Activated naive CD8-positive, alpha-beta T cell treated with anti-CD3 and anti-CD28 coated beads for 36 hours (primary cell): Measurements from ENCODE around the gene PEX7. TPM values are rescaled to one million over a fixed set of nuclear protein-coding genes. Genes with fewer than 3 reads are reported as not detected.
"Not testable (repeated sequence)": the region's sequence is repeated elsewhere in the genome, so short reads cannot be mapped to it uniquely, and the experiment has no call there.

ENCODE experiments used
- DNase-seq: peaks from one replicate; pipeline ENCODE4 v3.0.0; 2021
- H3K27ac Mint-ChIP-seq: one replicate; pipeline ENCODE4 v1.8.0; 2022; ENCODE audit warnings: mild to moderate bottlenecking, moderate library complexity, mixed read lengths
- H3K27me3 Mint-ChIP-seq: one replicate; pipeline ENCODE4 v1.8.0; 2022; ENCODE audit warnings: mild to moderate bottlenecking, mixed read lengths
- H3K36me3 Mint-ChIP-seq: one replicate; pipeline ENCODE4 v1.8.0; 2021; ENCODE audit warnings: mild to moderate bottlenecking, mixed read lengths
- H3K4me1 Mint-ChIP-seq: one replicate; pipeline ENCODE4 v1.8.0; 2021; ENCODE audit warnings: mixed read lengths
- H3K4me3 Mint-ChIP-seq: one replicate; pipeline ENCODE4 v1.8.0; 2022; ENCODE audit warnings: mild to moderate bottlenecking, moderate library complexity, mixed read lengths
- H3K9me3 Mint-ChIP-seq: one replicate; pipeline ENCODE4 v1.8.0; 2022; ENCODE audit warnings: mixed read lengths
- total RNA-seq, 2 experiments: library from RNA; stranded (reverse); gene quantifications; one replicate each; pipeline ENCODE4 v1.2.3, GENCODE V29; 2021

Gene PEX7
- total RNA-seq, 2 experiments from 2014 or later, result 4.7 to 6.1 TPM

DNA sequence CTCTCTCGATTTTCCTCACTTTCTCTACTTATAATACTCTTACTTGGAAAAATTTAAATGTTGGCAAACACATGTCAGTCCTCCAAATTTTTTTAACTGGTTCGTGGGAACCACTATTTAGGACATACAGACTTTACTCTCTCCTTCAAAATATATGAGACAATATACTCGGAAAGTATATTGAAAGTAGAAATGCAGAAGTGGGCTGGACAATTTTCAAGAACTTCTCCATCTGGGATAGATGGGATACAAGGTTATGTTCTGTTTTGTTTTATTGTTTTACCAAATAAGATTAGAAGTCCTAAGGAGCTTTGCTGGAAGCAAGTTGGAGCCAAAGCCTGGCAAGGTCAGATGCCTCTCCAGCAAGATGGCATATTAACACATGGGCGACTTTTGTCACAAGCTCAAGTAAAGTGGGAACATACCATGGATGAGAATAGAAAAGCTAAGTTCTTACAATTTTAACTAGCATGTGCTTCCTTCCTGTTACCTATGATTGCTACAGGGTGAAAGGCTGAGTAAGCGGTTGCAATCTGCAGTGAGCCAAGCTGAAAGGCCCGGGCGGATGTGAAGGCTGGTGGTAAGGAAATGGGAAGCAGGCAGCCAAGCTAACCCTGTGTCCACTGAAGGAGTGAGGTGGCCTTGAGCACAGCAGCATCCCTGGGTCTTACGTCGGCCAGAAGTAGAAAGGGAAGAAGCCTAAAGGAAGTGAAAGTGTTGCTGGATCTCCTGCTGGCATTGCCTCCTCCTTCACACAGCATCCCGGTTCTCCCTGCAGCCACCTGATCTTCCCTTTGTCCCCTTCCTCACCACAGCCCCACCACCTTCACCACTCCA, 37.3 kb upstream of the PEX7 start:
- Mint-ChIP-seq H3K27ac (peak overlapping the region; percentile 43), H3K36me3 (peaks cover 16% of the 10 kb centered on the region), H3K4me1 (peaks cover 57% of the 10 kb centered on the region)

DNA sequence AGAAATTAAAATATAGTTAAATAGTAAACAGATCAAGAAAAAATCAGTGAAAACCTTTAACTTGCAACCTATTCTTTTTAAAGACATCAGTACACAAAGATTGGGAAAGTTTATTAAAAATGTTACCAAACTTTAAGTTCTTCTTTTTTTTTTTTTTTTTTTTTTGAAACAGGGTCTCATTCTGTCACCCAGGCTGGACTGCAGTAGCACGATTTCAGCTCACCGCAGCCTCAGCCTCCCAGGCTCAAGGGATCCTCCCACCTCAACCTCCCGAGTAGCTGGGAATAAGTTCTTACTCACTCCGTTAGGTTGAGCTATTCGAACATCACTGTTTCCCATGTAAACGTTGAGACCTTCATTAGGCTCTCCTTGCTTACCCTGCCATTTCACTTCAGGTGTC, 35.7 kb upstream of the PEX7 start:
- Mint-ChIP-seq H3K27ac (no peak overlapping the region), H3K4me3 (no peak overlapping the region), H3K36me3 (peaks cover 16% of the 10 kb centered on the region)

More for the DNA sequence above, 37.3 kb upstream of the PEX7 start:
- no peak overlapping the region for H3K4me3 Mint-ChIP-seq
- peak; percentile 17 for DNase-seq
- no peaks in the 10 kb centered on the region for H3K9me3 Mint-ChIP-seq
- H3K27me3 Mint-ChIP-seq, result no peaks in the 10 kb centered on the region

GRCh38 chr6:136787726-136788068, 34.7 kb upstream of the PEX7 start:
- Mint-ChIP-seq H3K4me3 (no peak overlapping the region), H3K36me3 (peaks cover 16% of the 10 kb centered on the region), H3K27ac (no peak overlapping the region), H3K9me3 (no peaks in the 10 kb centered on the region), H3K27me3 (no peaks in the 10 kb centered on the region), H3K4me1 (peaks cover 62% of the 10 kb centered on the region)
- DNase-seq, result no peak

More for the DNA sequence above, 35.7 kb upstream of the PEX7 start:
- Mint-ChIP-seq H3K4me1 (peaks cover 67% of the 10 kb centered on the region), H3K9me3 (no peaks in the 10 kb centered on the region), H3K27me3 (no peaks in the 10 kb centered on the region)
- DNase-seq, result no peak

DNA sequence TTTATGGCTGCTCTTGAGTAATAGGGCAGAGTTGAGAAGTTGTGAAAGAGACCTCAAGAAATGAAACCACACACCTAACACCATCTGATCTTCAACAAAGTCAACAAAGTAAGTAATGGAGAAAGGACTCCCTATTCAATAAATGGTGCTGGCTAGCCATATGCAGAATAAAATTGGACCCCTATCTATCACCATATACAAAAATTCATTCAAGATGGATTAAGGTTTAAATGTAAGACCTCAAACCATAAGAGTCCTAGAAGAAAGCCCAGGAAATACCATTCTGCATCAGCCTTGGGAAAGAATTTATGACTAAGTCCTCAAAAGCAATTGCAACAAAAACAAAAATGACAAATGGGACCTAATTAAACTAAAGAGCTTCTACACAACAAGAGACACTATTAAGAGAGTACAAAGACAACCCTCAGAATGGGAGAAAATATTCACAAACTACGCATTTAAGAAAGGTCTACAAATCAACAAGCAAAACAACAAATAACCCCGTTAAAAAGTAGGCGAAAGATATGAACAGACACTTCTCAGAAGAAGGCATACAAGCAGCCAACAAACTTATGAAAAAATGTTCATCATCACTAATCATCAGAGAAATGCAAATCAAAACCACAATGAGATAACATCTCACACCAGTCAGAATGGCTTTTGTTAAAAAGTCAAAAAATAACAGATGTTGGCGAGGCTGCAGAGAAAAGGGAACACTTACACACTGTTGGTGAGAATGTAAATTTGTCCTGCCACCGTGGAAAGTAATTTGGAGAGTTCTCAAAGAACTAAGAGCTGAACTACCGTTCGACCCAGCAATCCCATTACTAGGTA, 34.1 kb upstream of the PEX7 start:
- Mint-ChIP-seq H3K4me1 (peaks cover 60% of the 10 kb centered on the region), H3K9me3 (no peaks in the 10 kb centered on the region), H3K27ac (peak overlapping the region; percentile 47), H3K27me3 (no peaks in the 10 kb centered on the region), H3K4me3 (no peak overlapping the region), H3K36me3 (peaks cover 16% of the 10 kb centered on the region)
- DNase-seq, result no peak

DNA sequence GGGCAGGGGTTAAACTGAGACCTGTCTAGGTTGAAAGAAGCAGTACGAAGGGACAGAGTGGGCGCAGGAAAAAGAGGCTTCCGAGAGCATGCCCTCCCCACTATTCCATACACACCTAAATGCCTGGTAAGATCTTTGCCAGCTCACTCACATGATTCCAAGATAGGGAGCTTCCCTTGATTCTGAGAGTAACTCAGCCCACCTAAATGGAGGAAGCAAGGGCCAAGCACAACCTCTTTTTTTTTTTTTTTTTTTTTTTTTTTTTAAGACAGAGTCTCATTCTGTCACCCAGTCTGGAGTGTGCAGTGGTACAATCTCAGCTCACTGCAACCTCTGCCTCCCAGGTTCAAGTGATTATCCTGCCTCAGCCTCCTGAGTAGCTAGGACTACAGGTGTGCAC, 33.0 kb upstream of the PEX7 start:
- H3K9me3 Mint-ChIP-seq, H3K27ac Mint-ChIP-seq, DNase-seq, H3K36me3 Mint-ChIP-seq, H3K27me3 Mint-ChIP-seq, H3K4me3 Mint-ChIP-seq: not testable (repeated sequence)
- peaks cover 52% of the 10 kb centered on the region for H3K4me1 Mint-ChIP-seq

GRCh38 chr6:136790411-136791295, 31.7 kb upstream of the PEX7 start:
- H3K4me1 Mint-ChIP-seq, result peaks cover 40% of the 10 kb centered on the region
- H3K4me3 Mint-ChIP-seq, result peak overlapping the region; percentile 88
- no peaks in the 10 kb centered on the region for H3K27me3 Mint-ChIP-seq
- peaks cover 7% of the 10 kb centered on the region for H3K36me3 Mint-ChIP-seq
- no peaks in the 10 kb centered on the region for H3K9me3 Mint-ChIP-seq
- peak overlapping the region; percentile 75 for H3K27ac Mint-ChIP-seq
- no peak for DNase-seq

DNA sequence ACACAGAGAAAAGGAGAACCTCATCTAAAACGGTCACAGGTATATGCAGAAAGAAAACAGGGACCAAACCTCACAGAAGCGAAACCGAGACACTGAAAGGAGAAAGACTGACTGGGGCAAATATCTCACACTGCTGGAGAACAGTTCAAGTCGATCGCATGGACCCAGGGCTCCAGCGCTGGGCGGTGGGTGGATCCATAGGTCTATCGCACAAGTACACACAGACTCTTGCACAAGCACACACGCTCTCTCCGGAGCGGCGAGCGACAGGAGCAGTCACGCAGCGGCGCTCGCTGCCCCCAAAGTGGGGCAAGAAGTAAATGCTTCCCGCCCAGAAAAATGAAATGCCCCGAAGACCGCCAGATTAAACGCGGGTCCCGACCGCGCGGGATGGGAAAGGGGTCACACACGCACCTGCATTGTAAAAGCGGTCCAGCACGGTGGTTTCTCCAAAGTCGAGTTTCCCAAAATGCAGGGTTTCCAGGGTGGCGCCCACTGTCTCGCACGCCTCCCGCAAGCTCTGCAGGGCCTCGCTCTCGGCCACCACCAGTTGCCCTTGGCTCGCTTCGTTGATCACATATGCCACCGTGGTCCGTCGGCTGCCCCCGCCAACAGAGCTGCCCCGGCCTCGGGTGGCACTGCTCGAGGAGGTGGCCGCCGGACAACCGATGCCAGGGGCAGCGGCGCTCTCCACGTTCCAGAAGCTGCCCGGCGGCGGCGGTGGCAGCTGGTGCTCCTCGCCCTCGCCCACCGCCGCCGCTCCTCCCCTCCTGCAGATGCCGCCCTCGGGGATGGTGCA, 30.9 kb upstream of the PEX7 start:
- Mint-ChIP-seq H3K9me3 (no peaks in the 10 kb centered on the region), H3K4me3 (peak overlapping the region; percentile 88), H3K27me3 (no peaks in the 10 kb centered on the region), H3K27ac (peak overlapping the region; percentile 75), H3K36me3 (peaks cover 7% of the 10 kb centered on the region), H3K4me1 (peaks cover 36% of the 10 kb centered on the region)
- DNase-seq, result peak; percentile 39

DNA sequence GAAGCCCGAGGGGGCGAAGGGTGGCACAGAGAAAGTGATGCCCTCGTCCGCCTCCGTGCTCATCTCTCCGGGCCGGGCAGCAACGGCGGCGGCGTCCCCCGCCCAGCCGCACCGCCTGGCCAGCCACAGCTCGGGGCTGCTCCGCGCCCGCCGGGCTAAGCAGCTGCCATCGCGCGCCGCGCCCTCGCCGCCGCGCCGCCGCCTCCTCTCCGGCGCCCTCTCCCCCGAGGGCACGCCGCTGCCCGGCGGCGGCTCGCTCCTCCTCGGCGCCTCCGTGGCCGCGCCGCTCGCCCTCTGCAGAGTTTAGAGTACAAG, 30.3 kb upstream of the PEX7 start:
- peak overlapping the region; percentile 88 for H3K4me3 Mint-ChIP-seq
- no peaks in the 10 kb centered on the region for H3K27me3 Mint-ChIP-seq
- peaks cover 36% of the 10 kb centered on the region for H3K4me1 Mint-ChIP-seq
- no peaks in the 10 kb centered on the region for H3K9me3 Mint-ChIP-seq
- DNase-seq, result peak; percentile 36
- H3K27ac Mint-ChIP-seq, result no peak overlapping the region
- H3K36me3 Mint-ChIP-seq, result peaks cover 7% of the 10 kb centered on the region

- Mint-ChIP-seq H3K4me1 (peaks cover 33% of the 10 kb centered on the region), H3K36me3 (peaks cover 7% of the 10 kb centered on the region), H3K27me3 (no peaks in the 10 kb centered on the region), H3K27ac (peak within 1 kb of the TSS; percentile 96), H3K4me3 (peak within 1 kb of the TSS; percentile 88), H3K9me3 (no peaks in the 10 kb centered on the region)
- DNase-seq, result peak; percentile 94
Measured at GRCh38 chr6:136792410-136793262, 29.8 kb upstream of the PEX7 start, which contains the start of gene MAP3K5. Gene MAP3K5, minus strand, starts transcription at chr6:136792477. Its CDS starts 320 bp downstream, at chr6:136792157.

GRCh38 chr6:136793363-136793762, 29.0 kb upstream of the PEX7 start:
- H3K36me3 Mint-ChIP-seq, result peaks cover 5% of the 10 kb centered on the region
- H3K27me3 Mint-ChIP-seq, result no peaks in the 10 kb centered on the region
- DNase-seq, result no peak
- H3K9me3 Mint-ChIP-seq, result no peaks in the 10 kb centered on the region
- peak overlapping the region; percentile 96 for H3K27ac Mint-ChIP-seq
- H3K4me3 Mint-ChIP-seq, result peak overlapping the region; percentile 88
- peaks cover 26% of the 10 kb centered on the region for H3K4me1 Mint-ChIP-seq

GRCh38 chr6:136795386-136795785, 27.0 kb upstream of the PEX7 start:
- DNase-seq, result no peak
- H3K9me3 Mint-ChIP-seq, result no peaks in the 10 kb centered on the region
- peaks cover 18% of the 10 kb centered on the region for H3K4me1 Mint-ChIP-seq
- H3K4me3 Mint-ChIP-seq, result no peak overlapping the region
- no peaks in the 10 kb centered on the region for H3K27me3 Mint-ChIP-seq
- no peaks in the 10 kb centered on the region for H3K36me3 Mint-ChIP-seq
- H3K27ac Mint-ChIP-seq, result no peak overlapping the region

GRCh38 chr6:136795996-136796395, 26.4 kb upstream of the PEX7 start:
- DNase-seq, result no peak
- no peak overlapping the region for H3K27ac Mint-ChIP-seq
- no peaks in the 10 kb centered on the region for H3K36me3 Mint-ChIP-seq
- H3K4me1 Mint-ChIP-seq, result peaks cover 12% of the 10 kb centered on the region
- H3K9me3 Mint-ChIP-seq, result no peaks in the 10 kb centered on the region
- H3K27me3 Mint-ChIP-seq, result peaks cover 3% of the 10 kb centered on the region
- H3K4me3 Mint-ChIP-seq, result no peak overlapping the region

GRCh38 chr6:136798044-136798443, 24.3 kb upstream of the PEX7 start:
- H3K27me3 Mint-ChIP-seq, result peaks cover 7% of the 10 kb centered on the region
- peaks cover 5% of the 10 kb centered on the region for H3K4me1 Mint-ChIP-seq
- H3K9me3 Mint-ChIP-seq, result no peaks in the 10 kb centered on the region
- no peak overlapping the region for H3K27ac Mint-ChIP-seq
- no peak for DNase-seq
- H3K4me3 Mint-ChIP-seq, result no peak overlapping the region
- H3K36me3 Mint-ChIP-seq, result no peaks in the 10 kb centered on the region
